ENCODE data around the gene NFILZ.

Gene NFILZ

DNA sequence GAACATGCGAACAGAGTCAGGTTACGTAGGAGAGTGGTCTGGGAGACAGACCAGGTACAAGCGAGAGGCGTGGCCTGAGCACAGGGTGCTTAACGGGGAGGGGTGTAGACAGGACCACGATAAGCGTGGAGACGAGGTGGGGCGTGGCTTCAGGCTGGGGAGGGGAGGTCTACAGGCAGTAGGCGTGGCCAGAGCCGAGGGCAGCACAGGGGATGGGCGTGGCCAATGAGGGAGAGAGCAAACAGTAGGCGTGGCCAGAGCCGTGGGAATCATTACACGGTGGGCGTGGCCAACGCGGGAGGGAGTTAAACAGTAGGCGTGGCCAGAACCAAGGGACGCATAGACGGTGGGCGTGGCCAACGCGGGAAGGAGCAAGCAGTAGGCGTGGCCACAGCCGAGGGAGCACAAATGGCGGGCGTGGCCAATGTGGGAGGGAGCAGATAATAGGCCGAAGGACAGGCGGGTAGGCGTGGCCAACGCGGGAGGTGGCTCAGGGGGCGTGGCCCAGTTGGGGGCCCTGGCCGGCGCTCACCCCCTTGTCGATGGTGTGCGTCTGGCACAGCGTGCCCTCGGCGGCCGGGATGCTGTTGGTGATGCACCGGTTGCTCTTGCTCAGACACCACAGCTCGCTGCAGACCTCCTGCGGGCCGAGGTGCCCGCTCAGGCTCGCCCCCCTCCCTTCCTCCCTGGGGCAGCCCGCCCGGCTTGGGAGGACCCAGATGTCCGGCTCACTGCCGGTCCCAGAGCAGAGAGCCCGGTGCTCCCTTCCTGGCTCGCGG, 38.0 kb upstream of the NFILZ start:
- no peak for DNase-seq (ENCODE audit: low read depth)
- TF ChIP-seq, protein P1, sequence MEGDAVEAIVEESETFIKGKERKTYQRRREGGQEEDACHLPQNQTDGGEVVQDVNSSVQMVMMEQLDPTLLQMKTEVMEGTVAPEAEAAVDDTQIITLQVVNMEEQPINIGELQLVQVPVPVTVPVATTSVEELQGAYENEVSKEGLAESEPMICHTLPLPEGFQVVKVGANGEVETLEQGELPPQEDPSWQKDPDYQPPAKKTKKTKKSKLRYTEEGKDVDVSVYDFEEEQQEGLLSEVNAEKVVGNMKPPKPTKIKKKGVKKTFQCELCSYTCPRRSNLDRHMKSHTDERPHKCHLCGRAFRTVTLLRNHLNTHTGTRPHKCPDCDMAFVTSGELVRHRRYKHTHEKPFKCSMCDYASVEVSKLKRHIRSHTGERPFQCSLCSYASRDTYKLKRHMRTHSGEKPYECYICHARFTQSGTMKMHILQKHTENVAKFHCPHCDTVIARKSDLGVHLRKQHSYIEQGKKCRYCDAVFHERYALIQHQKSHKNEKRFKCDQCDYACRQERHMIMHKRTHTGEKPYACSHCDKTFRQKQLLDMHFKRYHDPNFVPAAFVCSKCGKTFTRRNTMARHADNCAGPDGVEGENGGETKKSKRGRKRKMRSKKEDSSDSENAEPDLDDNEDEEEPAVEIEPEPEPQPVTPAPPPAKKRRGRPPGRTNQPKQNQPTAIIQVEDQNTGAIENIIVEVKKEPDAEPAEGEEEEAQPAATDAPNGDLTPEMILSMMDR (IDR thresholded peaks at IDR 0.05; ENCODE audit: control insufficient read depth, extremely low read depth, insufficient read depth) = no peak
- no peak overlapping the region for H3K4me3 ChIP-seq (ENCODE audit: low read depth, low read length)

GRCh38 chr19:8593931-8594330, 36.5 kb upstream of the NFILZ start:
- TF ChIP-seq, protein P1 (IDR thresholded peaks at IDR 0.05; ENCODE audit: control insufficient read depth, extremely low read depth, insufficient read depth) = no peak
- no peak for DNase-seq (ENCODE audit: low read depth)
- no peak overlapping the region for H3K4me3 ChIP-seq (ENCODE audit: low read depth, low read length)

DNA sequence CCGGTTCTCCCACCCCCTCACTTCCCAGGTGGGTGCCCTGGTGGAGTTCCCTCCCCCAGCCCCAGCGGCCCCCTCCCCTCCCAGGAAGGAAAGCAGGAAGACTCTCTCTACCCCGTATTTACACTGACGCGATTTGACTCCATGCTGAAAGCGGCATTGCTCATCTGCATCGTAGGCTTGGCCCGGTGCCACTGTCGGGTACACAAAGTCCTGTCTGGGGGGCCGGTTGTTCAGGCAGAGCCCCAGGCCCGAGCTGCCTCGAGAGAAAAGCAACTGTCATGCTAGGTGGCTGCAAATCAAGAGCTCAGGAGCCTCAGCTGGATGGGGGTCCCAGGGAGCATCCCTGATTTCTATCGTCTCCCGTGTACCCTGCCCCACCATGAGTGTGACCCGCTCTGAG, 34.8 kb upstream of the NFILZ start:
- no peak for DNase-seq (ENCODE audit: low read depth)
- TF ChIP-seq, protein P1 (IDR thresholded peaks at IDR 0.05; ENCODE audit: control insufficient read depth, extremely low read depth, insufficient read depth) = no peak
- H3K4me3 ChIP-seq (ENCODE audit: low read depth, low read length) = no peak overlapping the region

DNA sequence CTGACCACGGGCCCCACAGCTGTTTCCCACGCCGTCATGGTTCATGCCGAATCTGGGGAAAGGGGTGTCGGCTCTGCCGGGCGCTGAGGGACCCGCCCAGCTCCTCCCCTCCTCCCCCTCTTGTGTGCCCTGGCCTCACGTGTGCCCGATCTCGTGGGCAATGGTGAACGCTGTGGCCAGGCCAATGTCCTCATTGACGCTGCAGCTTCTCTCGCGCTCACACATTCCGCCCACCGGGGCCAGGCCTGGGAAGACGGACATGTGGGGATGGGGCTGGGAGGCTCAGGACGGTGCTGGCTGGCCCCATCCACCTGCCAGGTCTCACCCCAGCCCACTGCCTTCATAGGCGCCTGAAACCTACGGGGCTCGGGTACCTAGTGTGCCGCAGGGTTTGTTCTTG, 34.3 kb upstream of the NFILZ start:
- DNase-seq (ENCODE audit: low read depth) = no peak
- H3K4me3 ChIP-seq (ENCODE audit: low read depth, low read length) = no peak overlapping the region
- TF ChIP-seq, protein P1 (IDR thresholded peaks at IDR 0.05; ENCODE audit: control insufficient read depth, extremely low read depth, insufficient read depth) = no peak

GRCh38 chr19:8600064-8600463, 30.4 kb upstream of the NFILZ start:
- no peak for DNase-seq (ENCODE audit: low read depth)
- no peak overlapping the region for H3K4me3 ChIP-seq (ENCODE audit: low read depth, low read length)
- TF ChIP-seq, protein P1 (IDR thresholded peaks at IDR 0.05; ENCODE audit: control insufficient read depth, extremely low read depth, insufficient read depth) = no peak

DNA sequence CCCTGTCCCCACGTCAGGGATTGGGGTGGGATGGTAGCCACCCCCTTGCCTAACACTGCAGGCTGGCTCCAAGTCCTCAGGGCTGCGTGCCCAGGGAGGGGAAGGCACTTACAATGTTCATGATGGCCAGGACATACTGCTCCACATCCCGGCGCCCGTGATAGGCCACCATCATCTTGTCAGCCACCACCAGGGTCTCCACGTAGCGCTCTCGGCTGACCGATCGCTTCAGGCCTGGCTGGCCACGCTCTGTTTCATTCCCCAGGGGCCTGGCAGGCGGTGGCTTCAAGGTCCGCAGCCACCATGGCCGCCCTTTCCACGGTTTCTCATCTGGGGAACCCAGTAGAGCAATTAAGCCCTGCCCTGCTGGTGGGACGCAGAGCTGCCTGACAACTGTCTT, 29.6 kb upstream of the NFILZ start:
- no peak for DNase-seq (ENCODE audit: low read depth)
- no peak overlapping the region for H3K4me3 ChIP-seq (ENCODE audit: low read depth, low read length)
- TF ChIP-seq, protein P1 (IDR thresholded peaks at IDR 0.05; ENCODE audit: control insufficient read depth, extremely low read depth, insufficient read depth) = no peak

DNA sequence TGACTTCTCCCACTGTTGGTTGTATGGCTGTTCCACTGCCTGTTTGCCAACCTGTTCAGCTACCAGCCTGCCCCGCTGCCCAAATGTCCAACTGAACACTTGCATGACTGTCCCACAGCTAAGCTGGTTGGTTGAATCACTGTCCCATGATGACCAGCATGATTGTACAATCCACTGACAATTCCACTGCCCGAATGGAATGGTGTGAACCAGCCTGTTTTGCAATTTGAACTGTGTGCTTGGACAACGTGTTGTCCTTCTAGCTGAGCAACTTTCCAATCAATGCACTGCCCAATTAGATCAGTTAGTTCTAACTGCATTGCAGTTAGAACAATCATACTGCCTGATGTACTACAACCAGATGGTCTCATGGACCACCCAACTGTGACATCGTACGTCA, 28.6 kb upstream of the NFILZ start:
- TF ChIP-seq, protein P1 (IDR thresholded peaks at IDR 0.05; ENCODE audit: control insufficient read depth, extremely low read depth, insufficient read depth) = no peak
- H3K4me3 ChIP-seq (ENCODE audit: low read depth, low read length) = no peak overlapping the region
- DNase-seq (ENCODE audit: low read depth) = no peak

All from LNCaP clone FGC (cell line).